Liver (tissue), 9 donors: ENCODE results near the gene SPR. TPM values are rescaled to one million over a fixed set of nuclear protein-coding genes. Genes with fewer than 3 reads are reported as not detected.

ENCODE experiments used
- DNase-seq: peaks from one replicate; pipeline ENCODE4 v3.0.0-alpha.2; 2017; ENCODE audit warnings: low spot score
- H3K27ac ChIP-seq, 2 donors: one replicate each; pipeline ENCODE4 v1.7.0; 2013; ENCODE audit warnings: inconsistent platforms in 2 of 2, low read length in 2 of 2, control low read depth in 1 of 2, low read depth in 1 of 2, mild to moderate bottlenecking in 1 of 2
- H3K27me3 ChIP-seq, 4 donors: one replicate each; pipeline versions ENCODE4 v1.6.1 to v1.7.0; 2013; ENCODE audit warnings: low read length in 3 of 4, inconsistent platforms in 1 of 4, mild to moderate bottlenecking in 1 of 4, moderate library complexity in 1 of 4; ENCODE audit not compliant: control insufficient read depth in 4 of 4, insufficient read depth in 4 of 4
- H3K36me3 ChIP-seq, 4 donors: one replicate each; pipeline versions ENCODE4 v1.6.1 to v1.7.0; 2013; ENCODE audit warnings: low read length in 3 of 4, mild to moderate bottlenecking in 3 of 4, low read depth in 1 of 4, moderate library complexity in 1 of 4; ENCODE audit not compliant: control insufficient read depth in 4 of 4, insufficient read depth in 3 of 4
- H3K4me1 ChIP-seq, 4 donors: one replicate each; pipeline versions ENCODE4 v1.6.1 to v1.7.0; 2013; ENCODE audit warnings: low read length in 3 of 4, mild to moderate bottlenecking in 3 of 4, moderate library complexity in 1 of 4; ENCODE audit not compliant: control insufficient read depth in 4 of 4, insufficient read depth in 4 of 4
- H3K4me3 ChIP-seq, 3 donors: one replicate each; pipeline versions ENCODE4 v1.6.1 to v1.7.0; 2013; ENCODE audit warnings: low read length in 3 of 3, control low read depth in 1 of 3, low read depth in 1 of 3, mild to moderate bottlenecking in 1 of 3
- H3K9ac ChIP-seq, 2 donors: one replicate each; pipeline ENCODE4 v1.7.0; 2013; ENCODE audit warnings: low read length in 2 of 2, mild to moderate bottlenecking in 2 of 2, moderate library complexity in 2 of 2, control low read depth in 1 of 2, low read depth in 1 of 2
- H3K9me3 ChIP-seq, 4 donors: one replicate each; pipeline versions ENCODE4 v1.6.1 to v1.7.0; 2013; ENCODE audit warnings: low read length in 3 of 4; ENCODE audit not compliant: control insufficient read depth in 4 of 4
- CTCF ChIP-seq: fragments of 150-350 bp; IDR thresholded peaks from 2 replicates; pipeline ENCODE4 v1.5.1; 2017; ENCODE audit warnings: improper control_type of control experiment, low read depth, low read length; ENCODE audit not compliant: missing input control
- EGR1 ChIP-seq, 2 donors: IDR thresholded peaks; 2 replicates each; pipeline ENCODE4 v1.6.1; 2016 to 2018; ENCODE audit warnings: antibody characterized with exemption in 2 of 2, low read depth in 2 of 2
- FOXA1 ChIP-seq: IDR thresholded peaks from 2 replicates; pipeline ENCODE4 v1.6.1; 2016; ENCODE audit warnings: antibody characterized with exemption
- FOXA2 ChIP-seq: IDR thresholded peaks from 2 replicates; pipeline ENCODE4 v1.6.1; 2016; ENCODE audit warnings: antibody characterized with exemption
- HNF4A ChIP-seq, 2 donors: conservative IDR thresholded peaks; 2 replicates each; pipeline ENCODE4 v1.6.1; 2016; ENCODE audit warnings: antibody characterized with exemption in 2 of 2, mild to moderate bottlenecking in 2 of 2
- HNF4G ChIP-seq: IDR thresholded peaks from 2 replicates; pipeline ENCODE4 v1.6.1; 2016; ENCODE audit warnings: antibody characterized with exemption
- JUND ChIP-seq, 2 donors: IDR thresholded peaks; 2 replicates each; pipeline ENCODE4 v1.6.1; 2016; ENCODE audit warnings: antibody characterized with exemption in 2 of 2
- NR2F2 ChIP-seq: IDR thresholded peaks from 2 replicates; pipeline ENCODE4 v1.6.1; 2016; ENCODE audit warnings: antibody characterized with exemption
- RAD21 ChIP-seq, 2 donors: IDR thresholded peaks; 2 replicates each; pipeline ENCODE4 v1.6.1; 2016; ENCODE audit warnings: antibody characterized with exemption in 2 of 2, mild to moderate bottlenecking in 2 of 2
- REST ChIP-seq: IDR thresholded peaks from 2 replicates; pipeline ENCODE4 v1.6.1; 2016; ENCODE audit warnings: antibody characterized with exemption, mild to moderate bottlenecking
- SP1 ChIP-seq: IDR thresholded peaks from 2 replicates; pipeline ENCODE4 v1.6.1; 2018; ENCODE audit warnings: antibody characterized with exemption, mild to moderate bottlenecking
- TAF1 ChIP-seq: conservative IDR thresholded peaks from 2 replicates; pipeline ENCODE4 v1.6.1; 2016; ENCODE audit warnings: antibody characterized with exemption, mild to moderate bottlenecking
- YY1 ChIP-seq: IDR thresholded peaks from 2 replicates; pipeline ENCODE4 v1.6.1; 2016; ENCODE audit warnings: antibody characterized with exemption, mild to moderate bottlenecking
- ZBTB33 ChIP-seq: IDR thresholded peaks from 2 replicates; pipeline ENCODE4 v1.6.1; 2016; ENCODE audit warnings: antibody characterized with exemption
- WGBS: extraction: QIAGEN DNeasy Blood & Tissue Kit; methylation state at CpG from one replicate; pipeline ENCODE4 v1.1.7; 2013; 5-methylcytosine and 5-hydroxymethylcytosine counted together
- polyA plus RNA-seq, 2 donors: library from polyadenylated mRNA; stranded (reverse) in 1 of 2; unstranded in 1 of 2; fragments of 200-250 nt in 1 of 2; fragments of >200 nt in 1 of 2; fragmentation: Nextera tagmentation in 1 of 2; extraction: Ambion mirVana in 1 of 2; gene quantifications; one replicate each; pipeline versions ENCODE4 v1.2.1 to v1.2.3, GENCODE V29; 2013 to 2015
- total RNA-seq, 2 donors: library from RNA; depleted of rRNA; stranded (reverse); fragments of >200 nt; gene quantifications; one replicate each; pipeline ENCODE4 v1.2.3, GENCODE V29; 2014
- TF ChIP-seq, protein P1 (sequence below): IDR thresholded peaks from 2 replicates; pipeline ENCODE4 v1.6.1; 2016; ENCODE audit warnings: antibody characterized with exemption
- TF ChIP-seq, protein P2 (sequence below): IDR thresholded peaks from 2 replicates; pipeline ENCODE4 v1.6.1; 2016; ENCODE audit warnings: antibody characterized with exemption
- donor health status: healthy.
- donor health status: healthy.
- donor health status: healthy.
- donor health status: healthy.
- donor health status: healthy.

The SPR gene
- total and polyA plus RNA-seq, 4 donors, result 13.6 to 60.8 (median 53.1) TPM

- Histone ChIP-seq H3K4me3 (no peak overlapping the region), H3K4me1 (no peaks in the 10 kb centered on the region), H3K36me3 (peaks cover 0 to 3% (median 0%) of the 10 kb centered on the region in 4 donors), H3K27ac (no peak overlapping the region), H3K9me3 (no peaks in the 10 kb centered on the region), H3K27me3 (no peaks in the 10 kb centered on the region), H3K9ac (no peak overlapping the region)
- DNase-seq, result no peak
- 82% methylated on average over 15 of the region's 15 CpGs for WGBS
- no peak for TF ChIP-seq ZBTB33
- TF ChIP-seq, protein P1, sequence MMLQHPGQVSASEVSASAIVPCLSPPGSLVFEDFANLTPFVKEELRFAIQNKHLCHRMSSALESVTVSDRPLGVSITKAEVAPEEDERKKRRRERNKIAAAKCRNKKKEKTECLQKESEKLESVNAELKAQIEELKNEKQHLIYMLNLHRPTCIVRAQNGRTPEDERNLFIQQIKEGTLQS, result no peak
- TF ChIP-seq HNF4A (conservative IDR thresholded peaks at IDR 0.05), result no peak
- TF ChIP-seq EGR1 (IDR thresholded peaks at IDR 0.05; ENCODE audit: low read depth in 2 of 2), result no peak
- TF ChIP-seq HNF4G, result no peak
- no peak for TF ChIP-seq SP1
- no peak for TF ChIP-seq FOXA1
- TF ChIP-seq REST, result no peak
- TF ChIP-seq TAF1, result no peak
- no peak for TF ChIP-seq CTCF
- TF ChIP-seq RAD21 (IDR thresholded peaks at IDR 0.05), result no peak
- no peak for TF ChIP-seq FOXA2
- no peak for TF ChIP-seq YY1
- TF ChIP-seq JUND (IDR thresholded peaks at IDR 0.05), result no peak
- TF ChIP-seq, protein P2, sequence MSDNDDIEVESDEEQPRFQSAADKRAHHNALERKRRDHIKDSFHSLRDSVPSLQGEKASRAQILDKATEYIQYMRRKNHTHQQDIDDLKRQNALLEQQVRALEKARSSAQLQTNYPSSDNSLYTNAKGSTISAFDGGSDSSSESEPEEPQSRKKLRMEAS, result no peak
- TF ChIP-seq NR2F2, result no peak
Observed at GRCh38 chr2:72937356-72937669, 50.1 kb downstream of the SPR start.

DNA sequence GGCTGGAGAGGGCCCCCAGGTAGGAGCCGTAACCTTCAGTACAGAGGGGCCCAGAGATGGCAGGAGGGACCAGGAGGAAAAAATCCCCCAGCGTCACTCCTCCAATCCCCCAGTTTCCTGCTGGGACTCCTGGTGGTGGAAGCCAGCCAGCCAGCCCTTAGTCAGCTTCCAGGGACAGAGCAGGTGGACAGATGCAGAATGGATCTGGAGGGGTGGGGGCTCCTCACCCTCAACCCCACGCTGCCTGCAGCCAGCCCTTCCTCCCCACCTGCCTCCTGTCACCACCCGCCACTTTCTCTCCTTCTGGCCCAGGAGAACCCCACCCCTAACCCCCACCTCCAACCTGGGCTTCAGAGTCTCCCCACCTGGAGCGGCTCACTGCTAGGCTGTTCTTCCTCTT is 51.2 kb downstream of the SPR start:
- H3K4me1 ChIP-seq, result no peaks in the 10 kb centered on the region
- no peak overlapping the region for H3K27ac ChIP-seq
- no peak overlapping the region for H3K4me3 ChIP-seq
- no peaks in the 10 kb centered on the region for H3K9me3 ChIP-seq
- WGBS, result 90% methylated on average over 5 of the region's 5 CpGs
- DNase-seq, result no peak
- no peaks in the 10 kb centered on the region for H3K27me3 ChIP-seq
- H3K9ac ChIP-seq, result no peak overlapping the region
- H3K36me3 ChIP-seq, result peaks cover 0 to 10% (median 0%) of the 10 kb centered on the region in 4 donors
- TF ChIP-seq FOXA1 (no peak), NR2F2 (no peak), EGR1 (IDR thresholded peaks at IDR 0.05; ENCODE audit: low read depth in 2 of 2) (no peak), CTCF (no peak), REST (no peak)
- TF ChIP-seq, protein P2, result no peak
